A172 (cell line): ENCODE results near the gene FXYD5. TPM values are rescaled to one million over a fixed set of nuclear protein-coding genes. Genes with fewer than 3 reads are reported as not detected.
A peak's percentile ranks its signal among the peaks of the same experiment; 100 is the strongest.
"Not testable (repeated sequence)": the region's sequence is repeated elsewhere in the genome, so short reads cannot be mapped to it uniquely, and the experiment has no call there.

ENCODE experiments used
- DNase-seq: peaks from one replicate; pipeline ENCODE4 v3.0.0-alpha.2; 2015; ENCODE audit warnings: low spot score
- total RNA-seq: library from RNA; depleted of rRNA; stranded (reverse); fragments of >200 nt; shearing (Covaris generic); gene quantifications from 2 replicates; pipeline ENCODE4 v1.2.3, GENCODE V29; 2014

FXYD5 gene
- total RNA-seq, 1 experiment from 2014 or later, result 93.9 TPM

GRCh38 chr19:35136977-35137702 lies 17.4 kb upstream of the FXYD5 start:
- no peak for DNase-seq

- no peak for DNase-seq
These were observed 16.1 kb upstream of the FXYD5 start, which contains the start of gene FXYD1 for GRCh38 chr19:35138305-35138892. Gene FXYD1, plus strand, starts transcription at chr19:35138824. Its CDS starts 1,256 bp downstream, at chr19:35140080.

GRCh38 chr19:35140207-35140961 lies 14.2 kb upstream of the FXYD5 start:
- DNase-seq, result no peak

GRCh38 chr19:35140962-35141836 lies 13.3 kb upstream of the FXYD5 start:
- DNase-seq, result peak; percentile 90

GRCh38 chr19:35141837-35142605 lies 12.5 kb upstream of the FXYD5 start:
- DNase-seq, result no peak

GRCh38 chr19:35142606-35143230 lies 11.8 kb upstream of the FXYD5 start:
- no peak for DNase-seq

GRCh38 chr19:35143231-35143715 lies 11.3 kb upstream of the FXYD5 start, which contains the start of gene FXYD7:
Gene FXYD7, plus strand, starts transcription at chr19:35143255. Its CDS starts 79 bp downstream, at chr19:35143334.
- DNase-seq, result no peak

- no peak for DNase-seq
These were observed 10.7 kb upstream of the FXYD5 start for GRCh38 chr19:35143818-35144217.

- DNase-seq, result no peak
These were observed 10.3 kb upstream of the FXYD5 start for GRCh38 chr19:35144259-35144599.

GRCh38 chr19:35144600-35145436 lies 9.7 kb upstream of the FXYD5 start:
- peak; percentile 81 for DNase-seq

- DNase-seq, result no peak
These were observed 7.6 kb upstream of the FXYD5 start for GRCh38 chr19:35146746-35147459.

GRCh38 chr19:35149463-35149862 lies 5.1 kb upstream of the FXYD5 start:
- DNase-seq, result no peak

- DNase-seq, result no peak
These were observed 4.1 kb upstream of the FXYD5 start for GRCh38 chr19:35150445-35150844.

- no peak for DNase-seq
These were observed 3.1 kb upstream of the FXYD5 start for GRCh38 chr19:35151273-35152065.

GRCh38 chr19:35153129-35153522 lies 1.4 kb upstream of the FXYD5 start:
- not testable (repeated sequence) for DNase-seq

GRCh38 chr19:35153701-35154524 lies 622 bp upstream of the FXYD5 start:
- no peak for DNase-seq

- no peak for DNase-seq
These were observed 906 bp downstream of the FXYD5 start for GRCh38 chr19:35155441-35155840.
